HG02678 (cell line): ENCODE results near the gene ATP11A.
"Not testable (repeated sequence)": the region's sequence is repeated elsewhere in the genome, so short reads cannot be mapped to it uniquely, and the experiment has no call there.

ENCODE experiments used
- ATAC-seq: cut with Tn5 transposase; IDR thresholded peaks from one replicate; pipeline ENCODE4 v1.9.1; 2021; ENCODE audit warnings: mild to moderate bottlenecking, moderate library complexity; ENCODE audit not compliant: unreplicated experiment

Gene ATP11A

GRCh38 chr13:112669881-112670499 is 19.8 kb upstream of the ATP11A start:
- ATAC-seq, result peak; percentile 63

- no peak for ATAC-seq
Measured at GRCh38 chr13:112670864-112671263, 19.0 kb upstream of the ATP11A start.

GRCh38 chr13:112671359-112671758 is 18.5 kb upstream of the ATP11A start:
- no peak for ATAC-seq

GRCh38 chr13:112672651-112673284 is 17.1 kb upstream of the ATP11A start:
- ATAC-seq, result no peak

GRCh38 chr13:112674412-112675365 is 15.1 kb upstream of the ATP11A start:
- no peak for ATAC-seq

GRCh38 chr13:112675366-112675756 is 14.5 kb upstream of the ATP11A start:
- ATAC-seq, result no peak

- not testable (repeated sequence) for ATAC-seq
Measured at GRCh38 chr13:112677421-112677962, 12.3 kb upstream of the ATP11A start.

GRCh38 chr13:112679381-112679780 is 10.5 kb upstream of the ATP11A start:
- no peak for ATAC-seq

- no peak for ATAC-seq
Measured at GRCh38 chr13:112679932-112680677, 9.7 kb upstream of the ATP11A start.

- no peak for ATAC-seq
Measured at GRCh38 chr13:112680741-112681360, 9.0 kb upstream of the ATP11A start.

GRCh38 chr13:112683581-112683980 is 6.3 kb upstream of the ATP11A start:
- no peak for ATAC-seq

- ATAC-seq, result no peak
Measured at GRCh38 chr13:112684071-112684845, 5.6 kb upstream of the ATP11A start.

GRCh38 chr13:112685189-112685805 is 4.5 kb upstream of the ATP11A start:
- ATAC-seq, result not testable (repeated sequence)

GRCh38 chr13:112685896-112686295 is 3.9 kb upstream of the ATP11A start:
- no peak for ATAC-seq

- no peak for ATAC-seq
Measured at GRCh38 chr13:112686364-112686763, 3.5 kb upstream of the ATP11A start.

- no peak for ATAC-seq
Measured at GRCh38 chr13:112686987-112687386, 2.9 kb upstream of the ATP11A start.

GRCh38 chr13:112687836-112688559 is 1.8 kb upstream of the ATP11A start:
- ATAC-seq, result no peak

GRCh38 chr13:112688560-112689302 is 1.1 kb upstream of the ATP11A start:
- ATAC-seq, result no peak
